ENCODE data around the gene OGFOD2. TPM values are rescaled to one million over a fixed set of nuclear protein-coding genes. Genes with fewer than 3 reads are reported as not detected.

The OGFOD2 gene
- total RNA-seq, 1 donor from 2014 or later = 8.9 TPM

DNA sequence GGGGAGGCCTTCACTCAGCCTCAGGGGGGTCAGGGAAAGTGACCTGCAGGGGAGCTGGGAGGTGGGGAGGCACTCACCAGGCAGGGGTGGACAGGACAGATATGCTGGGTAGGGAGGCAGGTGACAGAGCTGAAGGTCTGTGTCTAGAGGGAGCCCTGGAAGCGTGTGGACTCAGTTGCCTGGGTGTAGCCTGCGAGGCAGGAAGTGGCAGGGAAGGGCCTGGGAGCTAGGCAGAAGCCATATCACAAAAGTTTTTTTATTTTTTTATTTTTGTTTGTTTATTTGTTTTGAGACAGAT is 44.7 kb downstream of the OGFOD2 start:
- no peak for DNase-seq (ENCODE audit: low read depth)
- TF ChIP-seq, protein P1, sequence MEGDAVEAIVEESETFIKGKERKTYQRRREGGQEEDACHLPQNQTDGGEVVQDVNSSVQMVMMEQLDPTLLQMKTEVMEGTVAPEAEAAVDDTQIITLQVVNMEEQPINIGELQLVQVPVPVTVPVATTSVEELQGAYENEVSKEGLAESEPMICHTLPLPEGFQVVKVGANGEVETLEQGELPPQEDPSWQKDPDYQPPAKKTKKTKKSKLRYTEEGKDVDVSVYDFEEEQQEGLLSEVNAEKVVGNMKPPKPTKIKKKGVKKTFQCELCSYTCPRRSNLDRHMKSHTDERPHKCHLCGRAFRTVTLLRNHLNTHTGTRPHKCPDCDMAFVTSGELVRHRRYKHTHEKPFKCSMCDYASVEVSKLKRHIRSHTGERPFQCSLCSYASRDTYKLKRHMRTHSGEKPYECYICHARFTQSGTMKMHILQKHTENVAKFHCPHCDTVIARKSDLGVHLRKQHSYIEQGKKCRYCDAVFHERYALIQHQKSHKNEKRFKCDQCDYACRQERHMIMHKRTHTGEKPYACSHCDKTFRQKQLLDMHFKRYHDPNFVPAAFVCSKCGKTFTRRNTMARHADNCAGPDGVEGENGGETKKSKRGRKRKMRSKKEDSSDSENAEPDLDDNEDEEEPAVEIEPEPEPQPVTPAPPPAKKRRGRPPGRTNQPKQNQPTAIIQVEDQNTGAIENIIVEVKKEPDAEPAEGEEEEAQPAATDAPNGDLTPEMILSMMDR (conservative IDR thresholded peaks at IDR 0.05; ENCODE audit: low read depth, low read length) = no peak
- no peak overlapping the region for H3K4me3 ChIP-seq (ENCODE audit: low read depth, low read length)

DNA sequence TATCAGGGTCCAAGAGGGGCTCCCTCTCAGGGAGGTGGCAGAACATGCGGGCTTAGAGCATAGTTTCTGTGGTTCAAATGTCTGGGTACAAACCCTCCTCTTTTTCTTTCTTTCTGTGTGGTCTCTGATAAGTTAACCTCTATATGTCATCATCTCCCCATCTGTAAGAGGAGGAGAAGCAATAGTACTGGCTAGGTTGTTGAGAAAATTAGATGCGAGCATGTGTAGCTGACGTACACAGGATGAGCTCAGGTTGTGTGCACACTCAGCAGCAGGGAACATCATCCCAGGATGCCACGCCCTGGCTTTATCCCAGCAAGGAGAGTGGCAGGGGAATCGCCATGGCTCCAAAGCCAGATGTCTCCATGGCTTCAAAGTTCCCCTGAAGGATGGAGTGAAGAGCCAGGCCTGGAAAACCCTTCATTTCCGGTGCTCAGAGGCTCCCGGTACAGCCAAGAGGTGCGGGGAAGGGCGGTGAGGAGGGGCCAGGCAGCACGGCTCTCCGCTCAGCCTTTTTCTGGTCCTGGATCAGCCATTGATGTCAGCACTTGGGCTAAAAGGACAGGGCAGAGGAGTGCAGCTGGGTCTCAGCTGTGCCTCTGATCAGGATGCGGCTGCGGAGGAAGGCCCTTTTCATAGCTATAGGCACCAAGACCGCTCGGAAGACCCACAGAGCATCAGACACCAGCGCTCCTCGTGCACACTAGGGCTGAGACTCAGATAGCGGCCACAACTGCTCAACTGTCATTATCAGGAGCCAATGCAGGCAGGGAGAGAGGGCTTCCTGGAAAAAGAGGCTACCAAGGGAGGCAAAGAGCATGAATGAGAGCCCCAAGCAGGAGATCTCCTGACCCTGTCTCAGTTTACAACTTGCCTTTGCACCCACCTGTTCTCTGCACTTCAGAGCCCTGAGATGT is 46.9 kb downstream of the OGFOD2 start:
- TF ChIP-seq, protein P1 (conservative IDR thresholded peaks at IDR 0.05; ENCODE audit: low read depth, low read length) = no peak
- H3K4me3 ChIP-seq (ENCODE audit: low read depth, low read length) = no peak overlapping the region
- DNase-seq (ENCODE audit: low read depth) = no peak

DNA sequence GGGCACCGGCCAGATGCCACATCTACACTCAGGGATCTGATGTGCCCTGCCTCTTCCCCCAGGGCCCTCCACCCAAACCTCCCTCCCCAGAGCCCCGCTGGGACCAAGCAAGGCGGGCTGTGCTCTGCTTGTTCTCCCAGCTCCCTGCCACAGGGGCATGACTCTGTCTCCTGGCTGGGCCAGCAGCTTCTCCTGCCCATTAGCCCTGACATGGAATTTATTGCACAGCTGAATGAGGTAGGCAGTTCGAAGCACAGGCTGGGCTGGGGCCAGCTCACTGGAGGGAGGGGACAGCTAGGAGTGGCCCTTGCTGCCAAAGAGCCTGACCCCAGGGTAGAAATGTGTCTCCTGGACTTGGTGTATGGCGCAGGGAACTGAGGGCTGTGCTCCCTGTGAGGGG is 47.8 kb downstream of the OGFOD2 start:
- H3K4me3 ChIP-seq (ENCODE audit: low read depth, low read length) = no peak overlapping the region
- DNase-seq (ENCODE audit: low read depth) = no peak

DNA sequence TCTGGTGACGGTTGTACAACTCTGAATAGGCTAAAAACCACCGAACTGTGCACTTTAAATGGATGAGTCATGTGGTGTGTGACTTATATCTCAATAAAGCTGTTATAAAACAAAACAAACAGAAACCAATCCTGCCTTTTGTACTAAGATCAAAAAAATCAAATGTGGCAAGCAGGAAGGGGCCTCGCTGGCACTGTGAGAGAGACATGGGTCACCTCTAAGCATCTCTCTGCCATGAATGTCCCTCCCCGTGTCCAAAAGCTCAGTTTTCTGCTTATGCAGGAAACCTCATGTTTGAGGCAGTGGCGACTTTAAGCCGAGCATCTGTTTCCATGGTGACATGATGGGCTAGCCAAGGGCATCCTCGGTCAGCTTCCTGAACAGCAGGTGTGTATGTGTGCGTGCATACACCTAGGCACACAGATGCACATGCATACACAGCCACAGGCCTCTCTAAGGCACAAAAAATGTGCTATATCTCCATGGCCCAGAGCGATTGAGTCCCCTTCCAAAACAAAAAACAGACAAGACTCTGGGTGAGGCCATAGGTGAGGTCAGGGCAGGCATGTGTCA is 49.9 kb downstream of the OGFOD2 start:
- DNase-seq (ENCODE audit: low read depth) = no peak
- H3K4me3 ChIP-seq (ENCODE audit: low read depth, low read length) = no peak overlapping the region
- TF ChIP-seq, protein P1 (conservative IDR thresholded peaks at IDR 0.05; ENCODE audit: low read depth, low read length) = no peak

More for the DNA sequence above, 47.8 kb downstream of the OGFOD2 start:
- TF ChIP-seq, protein P1 (conservative IDR thresholded peaks at IDR 0.05; ENCODE audit: low read depth, low read length) = no peak

DNA sequence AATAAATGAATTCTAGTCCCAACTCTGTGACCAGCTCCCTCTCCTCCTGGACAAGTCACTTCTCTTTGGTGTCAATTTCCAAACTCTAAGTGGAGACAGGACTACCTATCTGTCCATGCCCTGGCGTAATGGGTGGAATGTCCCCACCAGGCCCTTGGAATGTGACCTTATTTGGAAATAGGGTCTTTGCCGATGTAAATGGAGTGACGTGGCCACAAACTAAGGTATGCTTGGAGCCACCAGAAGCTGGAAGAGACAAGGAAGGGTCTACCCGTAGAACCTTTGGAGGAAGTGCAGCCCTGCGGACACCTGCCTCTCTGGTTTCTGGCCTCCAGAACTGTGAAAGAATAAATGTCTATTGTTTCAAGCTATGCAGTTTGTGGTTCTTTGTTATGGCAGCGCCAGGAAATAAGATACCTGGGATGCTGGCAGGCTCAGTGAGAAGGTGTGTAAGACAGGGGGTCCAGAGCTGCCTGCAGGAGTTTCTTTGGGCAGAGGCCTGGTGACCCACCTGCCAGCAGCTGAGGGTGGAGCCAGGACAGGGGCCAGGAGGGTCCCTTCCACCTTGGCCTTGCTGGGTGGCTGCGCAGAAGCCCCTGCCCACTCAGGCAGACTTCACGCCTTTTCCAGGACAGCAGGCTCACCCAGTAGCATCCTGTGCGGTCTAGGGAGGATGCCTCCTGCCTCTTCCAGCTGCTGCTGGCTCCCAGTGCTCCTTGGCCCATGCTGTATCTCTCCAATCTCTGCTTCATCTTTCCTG is 51.2 kb downstream of the OGFOD2 start:
- TF ChIP-seq, protein P1 (conservative IDR thresholded peaks at IDR 0.05; ENCODE audit: low read depth, low read length) = no peak
- no peak for DNase-seq (ENCODE audit: low read depth)
- no peak overlapping the region for H3K4me3 ChIP-seq (ENCODE audit: low read depth, low read length)

DNA sequence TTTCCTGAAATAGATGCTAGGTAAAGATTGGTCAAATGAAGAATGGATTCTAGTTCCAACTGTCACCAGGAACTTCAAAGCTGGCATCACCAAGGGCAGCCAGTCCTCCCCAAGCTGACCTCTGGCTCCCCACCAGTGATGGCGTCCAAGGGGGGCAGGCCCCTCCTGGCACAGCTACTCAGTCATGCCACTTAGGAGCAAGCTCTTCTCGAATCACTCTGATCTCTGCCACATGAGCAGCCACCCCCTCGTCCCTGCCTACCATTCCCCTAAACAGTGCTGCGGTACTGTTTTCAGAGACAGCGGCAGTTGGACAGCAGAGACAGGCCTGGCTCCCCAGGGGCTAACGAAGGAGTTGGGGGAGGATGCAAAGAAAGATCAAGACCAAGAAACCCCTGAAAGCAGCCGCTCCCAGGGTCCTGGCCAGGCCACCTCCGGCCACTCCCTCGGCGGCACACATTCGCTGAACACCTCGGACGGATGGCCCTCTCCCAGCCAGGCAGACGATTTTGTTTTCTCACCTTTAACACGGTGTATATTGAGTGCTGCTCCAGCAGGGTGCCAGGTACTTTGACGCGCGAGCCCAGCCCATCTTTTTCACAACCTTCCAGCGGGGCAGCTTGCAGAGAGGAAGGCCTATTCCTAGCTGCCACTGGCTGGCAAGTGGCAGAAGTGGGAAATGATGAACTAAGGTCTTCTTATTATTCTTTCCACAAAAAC is 52.8 kb downstream of the OGFOD2 start:
- DNase-seq (ENCODE audit: low read depth) = no peak
- TF ChIP-seq, protein P1 (conservative IDR thresholded peaks at IDR 0.05; ENCODE audit: low read depth, low read length) = no peak
- no peak overlapping the region for H3K4me3 ChIP-seq (ENCODE audit: low read depth, low read length)
